Lower lobe of right lung (tissue), 2 donors: ENCODE measurements around the gene YIF1A. TPM values are rescaled to one million over a fixed set of nuclear protein-coding genes. Genes with fewer than 3 reads are reported as not detected.
A peak's percentile ranks its signal among the peaks of the same experiment; 100 is the strongest.
"Not testable (repeated sequence)": the region's sequence is repeated elsewhere in the genome, so short reads cannot be mapped to it uniquely, and the experiment has no call there.

Experiments
- ATAC-seq, 2 donors: fragments of 200-7000 bp; cut with Tn5 transposase; one replicate each; pipeline ENCODE4 v1.9.1; 2020 to 2022; ENCODE audit warnings: mild to moderate bottlenecking in 2 of 2, moderate library complexity in 2 of 2
- DNase-seq: peaks from one replicate; pipeline ENCODE4 v3.0.0-alpha.2; 2020
- H3K27ac ChIP-seq: fragments of 200-600 bp; one replicate; pipeline ENCODE4 v1.8.0; 2022
- H3K27me3 ChIP-seq: fragments of 200-600 bp; one replicate; pipeline ENCODE4 v1.8.0; 2022; ENCODE audit warnings: low read depth
- H3K36me3 ChIP-seq: fragments of 200-600 bp; one replicate; pipeline ENCODE4 v1.8.0; 2022; ENCODE audit warnings: mild to moderate bottlenecking
- H3K4me1 ChIP-seq: fragments of 200-600 bp; one replicate; pipeline ENCODE4 v1.8.0; 2022
- H3K4me3 ChIP-seq: fragments of 200-600 bp; one replicate; pipeline ENCODE4 v1.8.0; 2022; ENCODE audit warnings: mild to moderate bottlenecking
- H3K9me3 ChIP-seq: fragments of 200-600 bp; one replicate; pipeline ENCODE4 v1.8.0; 2022
- intact Hi-C: fragments of 100-400 bp; cut with DNase I; formaldehyde crosslinking; loops from one replicate; pipeline ENCODE4 v1.11.0; 2022
- total RNA-seq: library from RNA; stranded (reverse); fragmentation: NEBNext Ultra II Directional; extraction: Animal tissue kit (Norgen Biotek cat#: 25700); gene quantifications from one replicate; pipeline ENCODE4 v1.2.1, GENCODE V29; 2021
- TF ChIP-seq, protein P1 (sequence below): fragments of 200-600 bp; IDR thresholded peaks from one replicate; pipeline ENCODE4 v1.8.0; 2022; ENCODE audit warnings: antibody characterized with exemption, mild to moderate bottlenecking
- donor health status: DM: no; HTN: yes; CAD: no; lungs with severe emphysema.

The YIF1A gene
- total RNA-seq, 1 donor from 2014 or later: 67.8 TPM

- no peak overlapping the region for H3K27ac ChIP-seq
- DNase-seq: no peak
These were observed 10.4 kb downstream of the YIF1A start for GRCh38 chr11:66278363-66279091.

DNA sequence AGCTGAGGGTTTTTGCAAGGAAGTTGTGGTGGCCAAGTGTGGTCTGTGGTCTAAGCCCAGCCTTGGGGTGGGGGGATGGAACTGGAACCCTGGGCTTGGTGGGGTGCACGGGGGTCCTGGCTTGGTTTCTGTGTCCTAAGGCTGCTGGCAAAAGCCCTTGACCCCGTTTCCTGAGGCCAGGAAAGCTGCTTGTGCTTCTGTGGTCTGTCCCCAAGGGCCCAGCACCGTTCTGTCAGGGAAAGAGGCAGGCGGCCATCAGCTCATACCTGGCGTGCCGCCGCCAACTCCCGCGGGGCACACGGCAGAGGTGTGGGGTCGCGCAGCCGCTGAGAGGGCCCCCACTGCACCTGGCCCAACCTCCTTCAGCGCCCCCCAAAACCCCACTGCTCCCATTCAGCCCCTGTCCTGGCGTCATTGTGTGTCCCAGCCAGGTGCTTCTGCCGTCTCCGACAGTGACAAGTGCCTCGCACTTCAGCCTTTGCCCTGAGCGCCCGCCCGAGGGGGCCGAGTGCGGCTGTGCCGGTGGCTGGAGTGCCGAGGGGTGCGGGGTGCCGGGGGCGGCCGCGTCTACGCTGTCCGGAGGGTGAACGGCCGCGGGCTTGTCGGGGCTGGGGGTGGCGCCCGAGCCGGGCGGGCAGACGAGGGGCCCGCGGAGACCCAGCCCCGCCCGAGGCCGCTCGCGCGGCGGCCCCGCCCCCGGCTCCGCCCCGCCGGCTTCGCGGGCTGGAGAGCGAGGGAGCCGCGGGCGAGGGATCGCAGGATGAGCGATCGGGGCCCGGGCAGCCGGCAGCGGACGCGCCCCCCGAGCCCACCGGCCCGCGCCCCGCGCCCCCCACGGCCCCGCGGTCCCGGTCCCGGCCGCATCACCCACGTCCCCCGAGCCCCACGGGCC, 11.2 kb downstream of the YIF1A start, which contains the start of gene CNIH2:
Gene CNIH2 (plus strand): TSS at position 705 of the 892 bp plus-strand sequence. CDS start 282 bp downstream, outside the sequence.
- Histone ChIP-seq H3K27ac (no peak within 1 kb of the TSS), H3K4me3 (peak within 1 kb of the TSS; percentile 44), H3K9me3 (no peaks in the 10 kb centered on the region), H3K4me1 (peaks cover 17% of the 10 kb centered on the region), H3K36me3 (peaks cover 41% of the 10 kb centered on the region), H3K27me3 (no peaks in the 10 kb centered on the region)
- intact Hi-C loops: no loop called here
- TF ChIP-seq, protein P1, sequence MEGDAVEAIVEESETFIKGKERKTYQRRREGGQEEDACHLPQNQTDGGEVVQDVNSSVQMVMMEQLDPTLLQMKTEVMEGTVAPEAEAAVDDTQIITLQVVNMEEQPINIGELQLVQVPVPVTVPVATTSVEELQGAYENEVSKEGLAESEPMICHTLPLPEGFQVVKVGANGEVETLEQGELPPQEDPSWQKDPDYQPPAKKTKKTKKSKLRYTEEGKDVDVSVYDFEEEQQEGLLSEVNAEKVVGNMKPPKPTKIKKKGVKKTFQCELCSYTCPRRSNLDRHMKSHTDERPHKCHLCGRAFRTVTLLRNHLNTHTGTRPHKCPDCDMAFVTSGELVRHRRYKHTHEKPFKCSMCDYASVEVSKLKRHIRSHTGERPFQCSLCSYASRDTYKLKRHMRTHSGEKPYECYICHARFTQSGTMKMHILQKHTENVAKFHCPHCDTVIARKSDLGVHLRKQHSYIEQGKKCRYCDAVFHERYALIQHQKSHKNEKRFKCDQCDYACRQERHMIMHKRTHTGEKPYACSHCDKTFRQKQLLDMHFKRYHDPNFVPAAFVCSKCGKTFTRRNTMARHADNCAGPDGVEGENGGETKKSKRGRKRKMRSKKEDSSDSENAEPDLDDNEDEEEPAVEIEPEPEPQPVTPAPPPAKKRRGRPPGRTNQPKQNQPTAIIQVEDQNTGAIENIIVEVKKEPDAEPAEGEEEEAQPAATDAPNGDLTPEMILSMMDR: no peak
- ATAC-seq: peak; percentile 6 to 29
- no peak for DNase-seq

More at GRCh38 chr11:66278363-66279091, 10.4 kb downstream of the YIF1A start:
- H3K4me3 ChIP-seq: no peak overlapping the region
- ATAC-seq: no peak
- intact Hi-C loops: no loop called here
- TF ChIP-seq, protein P1: no peak
- H3K27me3 ChIP-seq: no peaks in the 10 kb centered on the region
- peaks cover 20% of the 10 kb centered on the region for H3K4me1 ChIP-seq
- H3K36me3 ChIP-seq: peaks cover 37% of the 10 kb centered on the region
- H3K9me3 ChIP-seq: no peaks in the 10 kb centered on the region

- peaks cover 47% of the 10 kb centered on the region for H3K36me3 ChIP-seq
- ATAC-seq, H3K27ac ChIP-seq, intact Hi-C loops, H3K9me3 ChIP-seq, H3K4me3 ChIP-seq, H3K27me3 ChIP-seq, DNase-seq: not testable (repeated sequence)
- H3K4me1 ChIP-seq: peaks cover 11% of the 10 kb centered on the region
These were observed 11.9 kb downstream of the YIF1A start for GRCh38 chr11:66277064-66277463.

DNA sequence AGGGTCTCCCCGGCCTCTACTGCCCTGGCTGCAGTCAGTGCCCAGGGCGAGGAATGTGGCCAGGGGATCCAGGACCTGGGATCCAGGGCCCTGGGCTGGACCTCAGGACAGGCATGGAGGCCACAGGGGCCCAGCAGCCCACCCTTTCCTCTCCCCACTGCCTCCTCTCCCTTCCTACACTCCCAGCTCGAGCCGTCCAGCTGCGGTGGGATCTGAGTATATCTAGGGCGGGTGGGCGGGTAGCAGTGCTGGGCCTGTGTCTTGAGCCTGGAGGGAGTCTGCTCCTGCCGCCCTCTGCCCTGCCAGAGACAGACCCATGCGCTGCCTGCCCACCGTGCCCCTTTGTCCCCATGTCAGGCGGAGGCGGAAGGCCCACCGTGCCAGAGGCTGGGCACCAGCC, 12.3 kb downstream of the YIF1A start:
- H3K4me3 ChIP-seq, H3K27ac ChIP-seq, ATAC-seq, H3K9me3 ChIP-seq, DNase-seq, H3K27me3 ChIP-seq, H3K4me1 ChIP-seq, intact Hi-C loops: not testable (repeated sequence)
- peaks cover 52% of the 10 kb centered on the region for H3K36me3 ChIP-seq

DNA sequence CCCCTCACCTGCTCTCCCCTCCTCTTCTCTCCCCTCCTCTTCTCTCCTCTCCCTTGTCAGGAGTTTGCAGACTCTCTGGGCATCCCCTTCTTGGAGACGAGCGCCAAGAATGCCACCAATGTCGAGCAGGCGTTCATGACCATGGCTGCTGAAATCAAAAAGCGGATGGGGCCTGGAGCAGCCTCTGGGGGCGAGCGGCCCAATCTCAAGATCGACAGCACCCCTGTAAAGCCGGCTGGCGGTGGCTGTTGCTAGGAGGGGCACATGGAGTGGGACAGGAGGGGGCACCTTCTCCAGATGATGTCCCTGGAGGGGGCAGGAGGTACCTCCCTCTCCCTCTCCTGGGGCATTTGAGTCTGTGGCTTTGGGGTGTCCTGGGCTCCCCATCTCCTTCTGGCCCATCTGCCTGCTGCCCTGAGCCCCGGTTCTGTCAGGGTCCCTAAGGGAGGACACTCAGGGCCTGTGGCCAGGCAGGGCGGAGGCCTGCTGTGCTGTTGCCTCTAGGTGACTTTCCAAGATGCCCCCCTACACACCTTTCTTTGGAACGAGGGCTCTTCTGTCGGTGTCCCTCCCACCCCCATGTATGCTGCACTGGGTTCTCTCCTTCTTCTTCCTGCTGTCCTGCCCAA, 12.8 kb downstream of the YIF1A start:
- Histone ChIP-seq H3K9me3 (no peaks in the 10 kb centered on the region), H3K36me3 (peaks cover 54% of the 10 kb centered on the region), H3K4me3 (no peak overlapping the region), H3K4me1 (peaks cover 10% of the 10 kb centered on the region), H3K27ac (no peak overlapping the region), H3K27me3 (no peaks in the 10 kb centered on the region)
- ATAC-seq (no peak), DNase-seq (no peak)
- TF ChIP-seq, protein P1: no peak
- intact Hi-C loops: no loop called here

- Histone ChIP-seq H3K9me3 (no peaks in the 10 kb centered on the region), H3K27me3 (no peaks in the 10 kb centered on the region), H3K4me1 (peaks cover 17% of the 10 kb centered on the region), H3K4me3 (no peak overlapping the region), H3K36me3 (peaks cover 54% of the 10 kb centered on the region), H3K27ac (no peak overlapping the region)
- ATAC-seq: no peak
- intact Hi-C loops: no loop called here
- no peak for DNase-seq
- TF ChIP-seq, protein P1: no peak
These were observed 13.5 kb downstream of the YIF1A start for GRCh38 chr11:66275396-66275795.
